ENCODE results near the gene AXIN1.

GRCh38 chr16:303760-304505 lies 48.6 kb downstream of the AXIN1 start:
- no peak for TF ChIP-seq POLR2A (IDR thresholded peaks at IDR 0.05)
- no peak for TF ChIP-seq CTCF (IDR thresholded peaks at IDR 0.05)

Measured in breast epithelium (tissue), 3 donors.